Naive thymus-derived CD8-positive, alpha-beta T cell (primary cell): ENCODE data around the gene GLYR1. TPM values are rescaled to one million over a fixed set of nuclear protein-coding genes. Genes with fewer than 3 reads are reported as not detected.
"Not testable (repeated sequence)": the region's sequence is repeated elsewhere in the genome, so short reads cannot be mapped to it uniquely, and the experiment has no call there.

Experiments
- ATAC-seq, 2 donors: fragments of 150-1000 bp; cut with Tn5 transposase in 1 of 2; sonication (Bioruptor Pico), chemical (Tn5 transposase) in 1 of 2; 1 replicate in 1 of 2; 2 replicates in 1 of 2; pipeline ENCODE4 v1.10.0; 2021; ENCODE audit warnings: mild to moderate bottlenecking in 2 of 2, moderate library complexity in 2 of 2
- POLR2A ChIA-PET: fragments of 350-600 bp; sonication (Branson Sonifier 250); formaldehyde crosslinking; loops from one replicate; lab custom pipeline; 2021; ENCODE audit warnings: antibody characterized with exemption; lab: Charles Lee
- DNase-seq, 10 donors: peaks; one replicate each; pipeline versions ENCODE4 v3.0.0 to v3.0.0-alpha.2; 2020 to 2022
- H3K27ac Mint-ChIP-seq, 10 donors: one replicate each; pipeline ENCODE4 v1.8.0; 2020 to 2022; ENCODE audit warnings: mild to moderate bottlenecking in 10 of 10, mixed read lengths in 10 of 10, moderate library complexity in 4 of 10, inconsistent platforms in 1 of 10
- H3K27me3 Mint-ChIP-seq, 5 donors: one replicate each; pipeline ENCODE4 v1.8.0; 2021 to 2022; ENCODE audit warnings: mixed read lengths in 5 of 5
- H3K36me3 Mint-ChIP-seq, 3 donors: one replicate each; pipeline ENCODE4 v1.8.0; 2020 to 2022; ENCODE audit warnings: mixed read lengths in 3 of 3, mild to moderate bottlenecking in 2 of 3, inconsistent platforms in 1 of 3
- H3K4me1 Mint-ChIP-seq, 4 donors: one replicate each; pipeline ENCODE4 v1.8.0; 2021 to 2022; ENCODE audit warnings: mixed read lengths in 4 of 4
- H3K4me3 Mint-ChIP-seq, 10 donors: one replicate each; pipeline ENCODE4 v1.8.0; 2020 to 2022; ENCODE audit warnings: mild to moderate bottlenecking in 10 of 10, mixed read lengths in 10 of 10, moderate library complexity in 6 of 10, inconsistent platforms in 1 of 10
- H3K9me3 Mint-ChIP-seq, 9 donors: one replicate each; pipeline ENCODE4 v1.8.0; 2020 to 2022; ENCODE audit warnings: mixed read lengths in 9 of 9, mild to moderate bottlenecking in 3 of 9, inconsistent platforms in 1 of 9, moderate library complexity in 1 of 9
- polyA plus RNA-seq, 3 donors: library from polyadenylated mRNA; unstranded; fragments of 300-500 nt; fragmentation: Illumina TruSeq; gene quantifications; one replicate each; pipeline ENCODE4 v1.2.3, GENCODE V29; 2021
- total RNA-seq, 8 experiments: library from RNA in 2 of 8; stranded (reverse) in 2 of 8; gene quantifications; one replicate each; pipeline ENCODE4 v1.2.3 and lab custom pipeline; 2021 to 2026

GLYR1 gene
- total and polyA plus RNA-seq, 5 experiments from 2014 or later: 29.7 to 112 (median 39.6) TPM

- Mint-ChIP-seq H3K4me3 (no peak overlapping the region), H3K27ac (no peak overlapping the region), H3K9me3 (no peaks in the 10 kb centered on the region), H3K36me3 (no peaks in the 10 kb centered on the region), H3K27me3 (peaks cover 0 to 3% (median 0%) of the 10 kb centered on the region in 5 donors), H3K4me1 (no peaks in the 10 kb centered on the region)
- POLR2A ChIA-PET: no interaction called here
- ATAC-seq: no peak
- no peak for DNase-seq
Observed at GRCh38 chr16:4788910-4789309, 58.2 kb downstream of the GLYR1 start.

DNA sequence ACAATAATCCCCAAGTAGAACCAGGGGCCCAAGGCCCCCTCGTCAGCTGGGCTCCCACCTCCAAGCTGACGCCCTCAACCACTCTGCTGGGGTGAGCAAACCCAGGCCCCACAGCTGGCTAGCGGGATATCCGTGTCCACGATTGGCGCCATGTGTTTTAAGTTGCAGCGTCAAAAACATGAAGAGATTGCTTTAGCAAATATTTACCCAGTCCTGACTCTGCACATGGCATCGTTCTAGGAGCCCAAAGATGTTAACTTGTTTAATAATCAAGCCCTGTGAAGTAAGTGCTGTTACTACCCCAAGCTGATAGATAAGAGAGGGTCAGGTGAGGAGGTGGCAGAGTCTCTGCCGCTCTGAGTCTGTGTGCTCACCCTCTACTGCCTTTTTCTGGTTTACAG, 58.6 kb downstream of the GLYR1 start:
- Mint-ChIP-seq H3K36me3 (no peaks in the 10 kb centered on the region), H3K4me3 (no peak overlapping the region), H3K27me3 (peaks cover 0 to 3% (median 0%) of the 10 kb centered on the region in 5 donors), H3K9me3 (no peaks in the 10 kb centered on the region), H3K27ac (no peak overlapping the region), H3K4me1 (no peaks in the 10 kb centered on the region)
- POLR2A ChIA-PET: no interaction called here
- ATAC-seq (no peak), DNase-seq (no peak)

DNA sequence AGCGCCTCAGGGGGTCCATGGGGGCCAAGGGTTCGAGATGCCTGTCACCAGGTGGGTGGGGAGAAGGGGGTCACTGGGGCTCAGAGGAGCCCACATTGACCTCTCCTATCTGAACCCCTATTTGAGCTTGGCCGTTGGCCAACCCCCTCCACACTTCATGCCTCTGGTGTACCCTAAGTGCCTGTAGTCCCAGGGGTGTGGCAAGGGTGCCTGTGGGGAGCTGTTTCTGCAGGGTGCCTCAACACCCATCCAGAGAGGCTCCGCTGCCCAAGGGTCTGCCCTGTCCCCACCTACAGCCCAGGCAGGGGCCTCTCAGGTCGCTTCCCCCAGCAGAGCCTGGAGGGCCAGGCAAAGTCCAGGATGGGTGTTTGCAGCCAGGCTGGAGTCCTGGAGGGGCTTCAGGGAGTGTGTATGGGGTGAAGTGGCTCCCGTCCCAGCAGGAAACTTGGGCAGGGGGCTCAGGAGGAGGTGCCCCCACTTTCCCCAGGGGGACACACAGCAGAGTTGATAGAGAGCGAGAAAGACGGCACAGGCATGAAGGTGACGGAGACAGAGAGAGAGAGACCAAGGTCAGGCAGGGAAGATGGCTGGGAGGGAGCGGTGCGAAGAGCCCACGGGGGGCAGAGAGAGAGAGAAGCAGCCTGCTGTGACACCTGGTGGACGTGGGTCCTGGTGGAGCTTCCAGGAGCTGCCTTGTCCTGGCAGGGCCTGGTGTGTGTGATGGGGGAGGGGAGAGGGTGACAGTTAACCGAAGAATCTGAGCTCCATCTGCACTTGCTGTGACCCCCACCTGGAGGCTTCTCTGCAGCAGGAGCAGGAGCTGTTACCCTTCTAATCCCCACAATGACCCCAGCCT, 59.2 kb downstream of the GLYR1 start, which contains the start of gene SEPTIN12:
SEPTIN12 (minus strand) TSS at position 719 of the 856 bp plus-strand sequence; CDS start at position 19, 700 bp downstream.
- DNase-seq (no peak), ATAC-seq (no peak)
- no peak within 1 kb of the TSS for H3K4me3 Mint-ChIP-seq
- POLR2A ChIA-PET: interaction anchor here (1.0 kb wide), 1 partner anchor 8 kb away, joined by 3 read pairs; no protein-coding TSS in a partner anchor
- H3K27ac Mint-ChIP-seq: peak within 1 kb of the TSS in 1 of 10 donors; percentile 73
- no peaks in the 10 kb centered on the region for H3K36me3 Mint-ChIP-seq
- no peaks in the 10 kb centered on the region for H3K9me3 Mint-ChIP-seq
- H3K27me3 Mint-ChIP-seq: peaks cover 0 to 3% (median 0%) of the 10 kb centered on the region in 5 donors
- H3K4me1 Mint-ChIP-seq: no peaks in the 10 kb centered on the region

- no peak overlapping the region for H3K4me3 Mint-ChIP-seq
- POLR2A ChIA-PET: interaction anchor here (1.0 kb wide), 1 partner anchor 9 kb away, joined by 3 read pairs; no protein-coding TSS in a partner anchor
- H3K9me3 Mint-ChIP-seq: no peaks in the 10 kb centered on the region
- no peak for DNase-seq
- no peak for ATAC-seq
- no peaks in the 10 kb centered on the region for H3K4me1 Mint-ChIP-seq
- no peaks in the 10 kb centered on the region for H3K36me3 Mint-ChIP-seq
- H3K27ac Mint-ChIP-seq: no peak overlapping the region
- peaks cover 0 to 3% (median 0%) of the 10 kb centered on the region in 5 donors for H3K27me3 Mint-ChIP-seq
Observed at GRCh38 chr16:4787068-4787467, 60.0 kb downstream of the GLYR1 start.

- H3K27ac Mint-ChIP-seq: peak overlapping the region in 1 of 10 donors; percentile 68
- ATAC-seq (no peak), DNase-seq (no peak)
- H3K36me3 Mint-ChIP-seq: no peaks in the 10 kb centered on the region
- H3K4me3 Mint-ChIP-seq: no peak overlapping the region
- no peaks in the 10 kb centered on the region for H3K9me3 Mint-ChIP-seq
- POLR2A ChIA-PET: no interaction called here
- H3K27me3 Mint-ChIP-seq: peaks cover 0 to under 1% (median 0%) of the 10 kb centered on the region in 5 donors
- H3K4me1 Mint-ChIP-seq: no peaks in the 10 kb centered on the region
Observed at GRCh38 chr16:4785758-4786433, 61.2 kb downstream of the GLYR1 start.

DNA sequence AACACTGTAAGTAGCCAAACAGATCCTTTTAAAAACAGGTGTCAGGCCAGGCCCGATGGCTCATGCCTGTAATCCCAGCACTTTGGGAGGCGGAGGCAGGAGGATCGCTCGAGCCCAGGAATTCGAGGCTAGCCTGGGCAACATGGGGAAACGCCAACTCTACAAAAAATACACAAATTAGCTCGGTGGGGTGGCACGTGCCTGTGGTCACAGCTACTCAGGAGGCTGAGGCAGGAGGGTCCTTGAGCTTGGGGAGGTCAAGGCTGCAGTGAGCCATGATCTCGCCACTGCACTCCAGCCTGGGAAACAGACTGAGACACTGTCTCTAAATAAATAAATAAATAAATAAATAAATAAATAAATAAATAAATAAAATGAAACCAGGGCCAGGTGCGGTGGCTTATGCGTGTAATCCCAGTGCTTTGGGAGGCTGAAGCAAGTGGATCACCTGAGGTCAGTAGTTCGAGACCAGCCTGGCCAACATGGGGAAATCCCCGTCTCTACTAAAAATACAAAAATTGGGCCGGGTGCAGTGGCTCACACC, 62.6 kb downstream of the GLYR1 start:
- H3K36me3 Mint-ChIP-seq, H3K9me3 Mint-ChIP-seq, DNase-seq, H3K27ac Mint-ChIP-seq, H3K27me3 Mint-ChIP-seq, POLR2A ChIA-PET, H3K4me3 Mint-ChIP-seq, H3K4me1 Mint-ChIP-seq, ATAC-seq: not testable (repeated sequence)

DNA sequence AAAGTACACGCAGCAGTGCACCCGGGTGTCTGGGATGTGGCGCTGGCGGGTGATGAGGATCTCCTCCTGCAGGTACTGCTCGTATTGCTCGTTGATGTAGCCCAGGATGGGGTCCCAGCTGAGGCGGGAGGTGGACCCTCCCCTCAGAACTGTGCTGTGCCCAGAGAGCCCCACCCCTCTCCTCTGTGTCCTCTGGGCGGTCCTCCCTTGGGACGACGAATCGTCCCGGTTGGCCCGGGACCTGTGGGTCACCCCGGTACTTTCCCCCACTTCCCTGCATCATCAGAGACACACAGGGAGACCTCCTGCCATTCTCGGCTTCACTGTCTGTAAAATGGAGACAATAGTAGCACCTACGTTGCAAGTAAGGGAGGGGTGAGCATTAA, 63.1 kb downstream of the GLYR1 start:
- no peak overlapping the region for H3K27ac Mint-ChIP-seq
- H3K4me3 Mint-ChIP-seq: no peak overlapping the region
- POLR2A ChIA-PET: no interaction called here
- no peaks in the 10 kb centered on the region for H3K4me1 Mint-ChIP-seq
- ATAC-seq (no peak), DNase-seq (no peak)
- no peaks in the 10 kb centered on the region for H3K27me3 Mint-ChIP-seq
- no peaks in the 10 kb centered on the region for H3K36me3 Mint-ChIP-seq
- no peaks in the 10 kb centered on the region for H3K9me3 Mint-ChIP-seq

GRCh38 chr16:4783251-4783950, 63.7 kb downstream of the GLYR1 start:
- DNase-seq (no peak), ATAC-seq (no peak)
- H3K9me3 Mint-ChIP-seq: no peaks in the 10 kb centered on the region
- no peaks in the 10 kb centered on the region for H3K27me3 Mint-ChIP-seq
- H3K36me3 Mint-ChIP-seq: no peaks in the 10 kb centered on the region
- peak overlapping the region in 2 of 10 donors; percentile 7 to 24 for H3K27ac Mint-ChIP-seq
- H3K4me3 Mint-ChIP-seq: no peak overlapping the region
- POLR2A ChIA-PET: no interaction called here
- no peaks in the 10 kb centered on the region for H3K4me1 Mint-ChIP-seq

- Mint-ChIP-seq H3K27ac (no peak overlapping the region), H3K4me3 (no peak overlapping the region), H3K4me1 (no peaks in the 10 kb centered on the region), H3K36me3 (no peaks in the 10 kb centered on the region), H3K9me3 (no peaks in the 10 kb centered on the region), H3K27me3 (no peaks in the 10 kb centered on the region)
- DNase-seq (no peak), ATAC-seq (no peak)
- POLR2A ChIA-PET: no interaction called here
Observed at GRCh38 chr16:4780235-4780634, 66.9 kb downstream of the GLYR1 start.

DNA sequence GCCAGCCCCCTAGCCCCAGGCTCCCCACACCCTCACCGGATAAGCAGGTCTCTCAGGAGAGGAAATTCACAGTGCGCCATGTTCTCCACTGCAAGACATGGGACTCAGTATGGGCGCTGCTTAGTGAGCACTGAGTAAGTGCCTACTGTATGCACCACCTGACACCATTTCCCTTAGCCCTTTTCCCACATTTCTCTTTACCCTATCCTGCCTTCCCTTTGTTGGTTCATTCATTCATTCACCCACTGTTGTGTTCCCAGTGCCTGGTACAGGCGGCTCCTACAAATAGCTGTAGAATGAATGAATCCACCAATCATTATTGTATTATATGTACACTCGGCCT, 69.1 kb downstream of the GLYR1 start:
- H3K27me3 Mint-ChIP-seq: no peaks in the 10 kb centered on the region
- no peaks in the 10 kb centered on the region for H3K4me1 Mint-ChIP-seq
- DNase-seq (no peak), ATAC-seq (no peak)
- no peak overlapping the region for H3K4me3 Mint-ChIP-seq
- H3K27ac Mint-ChIP-seq: no peak overlapping the region
- H3K36me3 Mint-ChIP-seq: no peaks in the 10 kb centered on the region
- H3K9me3 Mint-ChIP-seq: no peaks in the 10 kb centered on the region
- POLR2A ChIA-PET: no interaction called here

DNA sequence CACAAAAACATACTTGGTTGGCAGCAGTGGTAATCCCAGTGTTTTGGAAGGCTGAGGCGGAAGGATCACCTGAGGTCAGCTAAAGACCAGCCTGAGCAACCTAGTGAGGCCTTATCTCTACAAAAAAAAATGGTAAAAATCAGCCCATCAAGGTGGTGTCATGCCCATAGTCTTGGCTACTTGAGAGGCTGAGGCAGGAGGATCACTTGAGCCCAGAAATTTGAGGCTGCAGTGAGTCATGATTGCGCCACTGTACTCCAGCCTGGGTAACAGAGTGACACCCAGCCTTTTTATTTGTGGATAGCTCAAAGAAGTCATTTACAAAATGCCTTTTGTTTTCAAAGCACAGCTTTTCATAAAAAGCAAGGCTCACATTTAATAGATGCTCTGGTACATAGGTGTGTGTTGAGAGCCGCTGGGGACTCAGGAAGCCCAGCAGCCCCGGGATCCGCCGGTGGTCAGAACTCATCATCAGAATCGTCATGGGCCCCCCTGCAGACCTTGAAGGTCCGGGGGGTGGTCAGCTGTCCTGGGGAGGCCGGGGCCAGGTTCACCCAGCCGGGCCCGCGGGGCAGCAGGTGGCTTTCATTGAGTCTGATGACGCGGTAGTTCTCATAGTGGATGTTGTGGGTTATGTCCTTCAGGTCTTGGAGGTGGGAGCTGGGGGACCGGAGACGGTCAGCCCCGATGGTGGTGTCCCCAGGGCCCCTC, 69.6 kb downstream of the GLYR1 start:
- Mint-ChIP-seq H3K4me3 (no peak overlapping the region), H3K4me1 (no peaks in the 10 kb centered on the region), H3K27ac (no peak overlapping the region), H3K36me3 (no peaks in the 10 kb centered on the region), H3K9me3 (no peaks in the 10 kb centered on the region), H3K27me3 (no peaks in the 10 kb centered on the region)
- POLR2A ChIA-PET: no interaction called here
- no peak for DNase-seq
- no peak for ATAC-seq

DNA sequence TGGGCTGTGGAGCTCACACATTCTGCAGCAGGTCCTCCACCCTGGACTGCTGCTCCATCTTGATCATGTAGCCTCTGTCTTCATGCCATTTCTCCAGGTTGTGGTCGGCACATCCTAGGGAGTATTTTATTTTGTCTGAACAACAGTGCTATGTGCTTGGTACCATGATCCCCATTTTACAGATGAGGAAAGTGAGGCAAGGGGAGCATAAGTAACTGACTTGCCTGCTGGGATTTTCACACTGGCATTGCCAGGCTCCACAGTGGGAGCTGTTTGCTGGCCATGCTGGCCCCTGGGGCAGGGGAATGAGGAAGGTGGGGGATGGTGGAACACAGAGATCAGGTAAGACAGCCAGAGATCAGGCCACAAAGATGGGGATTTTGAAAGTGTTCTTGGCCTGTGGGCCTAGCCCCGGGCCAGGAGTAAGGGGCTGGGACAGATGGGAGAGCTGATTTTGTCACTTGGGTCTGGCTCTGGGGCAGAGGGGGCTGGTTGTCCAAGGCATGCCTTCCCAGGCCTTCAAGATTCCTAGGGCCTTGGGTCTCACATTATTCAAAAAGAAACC, 70.9 kb downstream of the GLYR1 start:
- peak overlapping the region in 1 of 10 donors; percentile 27 for H3K27ac Mint-ChIP-seq
- DNase-seq (no peak), ATAC-seq (no peak)
- no peaks in the 10 kb centered on the region for H3K27me3 Mint-ChIP-seq
- no peaks in the 10 kb centered on the region for H3K4me1 Mint-ChIP-seq
- H3K9me3 Mint-ChIP-seq: no peaks in the 10 kb centered on the region
- H3K36me3 Mint-ChIP-seq: no peaks in the 10 kb centered on the region
- H3K4me3 Mint-ChIP-seq: no peak overlapping the region
- POLR2A ChIA-PET: interaction anchor here (0.6 kb wide), 1 partner anchor 217 kb away, joined by 7 read pairs; no protein-coding TSS in a partner anchor
